HG03135 (cell line): ENCODE results near the gene CPLX3.

Experiments used
- ATAC-seq: cut with Tn5 transposase; IDR thresholded peaks from one replicate; pipeline ENCODE4 v1.9.1; 2021; ENCODE audit warnings: mild to moderate bottlenecking, moderate library complexity; ENCODE audit not compliant: unreplicated experiment

Gene CPLX3

GRCh38 chr15:74802290-74802689, 24.1 kb upstream of the CPLX3 start:
- no peak for ATAC-seq

- ATAC-seq, result no peak
Observed at GRCh38 chr15:74802862-74803447, 23.5 kb upstream of the CPLX3 start.

- no peak for ATAC-seq
Observed at GRCh38 chr15:74804935-74805334, 21.5 kb upstream of the CPLX3 start.

- no peak for ATAC-seq
Observed at GRCh38 chr15:74807282-74807681, 19.1 kb upstream of the CPLX3 start.

GRCh38 chr15:74808078-74808839, 18.2 kb upstream of the CPLX3 start:
- ATAC-seq, result no peak

GRCh38 chr15:74808840-74809229, 17.6 kb upstream of the CPLX3 start:
- no peak for ATAC-seq

GRCh38 chr15:74809242-74809641, 17.2 kb upstream of the CPLX3 start:
- no peak for ATAC-seq

- no peak for ATAC-seq
Observed at GRCh38 chr15:74809956-74810355, 16.5 kb upstream of the CPLX3 start.

- ATAC-seq, result no peak
Observed at GRCh38 chr15:74812533-74812932, 13.9 kb upstream of the CPLX3 start, which contains the start of gene LMAN1L. Gene LMAN1L (plus strand): TSS chr15:74812835. CDS start chr15:74812855, 20 bp downstream.

GRCh38 chr15:74815121-74815934, 11.1 kb upstream of the CPLX3 start:
- no peak for ATAC-seq

- no peak for ATAC-seq
Observed at GRCh38 chr15:74815961-74816360, 10.5 kb upstream of the CPLX3 start.

- no peak for ATAC-seq
Observed at GRCh38 chr15:74816624-74817369, 9.6 kb upstream of the CPLX3 start.

- ATAC-seq, result no peak
Observed at GRCh38 chr15:74817370-74817737, 9.1 kb upstream of the CPLX3 start.

GRCh38 chr15:74820056-74820455, 6.4 kb upstream of the CPLX3 start:
- no peak for ATAC-seq

- ATAC-seq, result peak; percentile 80
Observed at GRCh38 chr15:74821091-74821789, 5.2 kb upstream of the CPLX3 start.

GRCh38 chr15:74821790-74822158, 4.7 kb upstream of the CPLX3 start:
- no peak for ATAC-seq

GRCh38 chr15:74822233-74822632, 4.2 kb upstream of the CPLX3 start:
- ATAC-seq, result no peak

GRCh38 chr15:74823324-74823723, 3.1 kb upstream of the CPLX3 start:
- no peak for ATAC-seq

- ATAC-seq, result no peak
Observed at GRCh38 chr15:74824976-74825375, 1.5 kb upstream of the CPLX3 start.

GRCh38 chr15:74825866-74826265, 561 bp upstream of the CPLX3 start:
- ATAC-seq, result no peak

GRCh38 chr15:74826921-74827320, 494 bp downstream of the CPLX3 start:
- no peak for ATAC-seq
